Transverse colon (tissue), 4 donors: ENCODE results near the gene GPC5. TPM values are rescaled to one million over a fixed set of nuclear protein-coding genes. Genes with fewer than 3 reads are reported as not detected.

Experiments used
- DNase-seq: peaks from one replicate; pipeline ENCODE4 v3.0.0-alpha.2; 2019
- H3K27ac ChIP-seq, 4 donors: fragments of 200-600 bp; sonication (generic); 2 replicates each; pipeline ENCODE4 v1.5.1; 2016 to 2018; ENCODE audit warnings: inconsistent platforms in 4 of 4
- H3K27me3 ChIP-seq: fragments of 200-600 bp; sonication (generic); 2 replicates; pipeline ENCODE4 v1.5.1; 2017; ENCODE audit warnings: inconsistent platforms
- H3K36me3 ChIP-seq, 4 donors: fragments of 200-600 bp; sonication (generic); 2 replicates each; pipeline ENCODE4 v1.5.1; 2017 to 2019; ENCODE audit warnings: inconsistent platforms in 4 of 4
- H3K4me1 ChIP-seq, 4 donors: fragments of 200-600 bp; sonication (generic); 2 replicates each; pipeline ENCODE4 v1.5.1; 2017 to 2020; ENCODE audit warnings: inconsistent platforms in 4 of 4
- H3K4me3 ChIP-seq, 4 donors: fragments of 200-600 bp; sonication (generic); 1 replicate in 1 of 4; 2 replicates in 3 of 4; pipeline versions ENCODE4 v1.5.1 to v1.6.1; 2017 to 2019; ENCODE audit warnings: inconsistent platforms in 4 of 4
- H3K9me3 ChIP-seq, 2 donors: fragments of 200-600 bp; sonication (generic); 2 replicates each; pipeline ENCODE4 v1.5.1; 2017 to 2019; ENCODE audit warnings: inconsistent platforms in 2 of 2
- EP300 ChIP-seq: sonication (generic); formaldehyde crosslinking; IDR thresholded peaks from one replicate; pipeline ENCODE4 v1.6.1; 2017; ENCODE audit warnings: antibody characterized with exemption, low read depth
- POLR2A ChIP-seq: fragments of 450-650 bp; IDR thresholded peaks from one replicate; pipeline ENCODE4 v1.6.1; 2016; ENCODE audit warnings: antibody characterized with exemption, mild to moderate bottlenecking, moderate library complexity
- POLR2AphosphoS5 ChIP-seq, 3 donors: sonication (generic); formaldehyde crosslinking; IDR thresholded peaks; one replicate each; pipeline ENCODE4 v1.6.1; 2016; ENCODE audit warnings: antibody characterized with exemption in 3 of 3
- WGBS, 2 donors: methylation state at CpG; one replicate each; pipeline ENCODE4 v1.1.5; 2018; ENCODE audit warnings: low coverage in 1 of 2; 5-methylcytosine and 5-hydroxymethylcytosine counted together
- in situ Hi-C, 4 donors: fragments of 200-750 bp; cut with MboI; loops; one replicate each; pipeline versions ENCODE4 v1.15.0 to v1.15.1; 2017; ENCODE audit warnings: low sequenced_read_pairs in 3 of 4, low pct_ligation_motif_present in 1 of 4, low pct_unique_long_range_greater_than_20kb in 1 of 4
- intact Hi-C: fragments of 100-400 bp; cut with DNase I; formaldehyde crosslinking; loops from one replicate; pipeline ENCODE4 v1.15.1; 2023; ENCODE audit warnings: low total_unique reads
- total RNA-seq, 4 donors: library from RNA; depleted of rRNA; stranded (reverse); fragments of >200 nt; gene quantifications; one replicate each; pipeline ENCODE4 v1.1.0, GENCODE V29; 2016
- TF ChIP-seq, protein P1 (sequence below), 5 experiments: fragments of 200-600 bp in 3 of 5; fragments of 450-650 bp in 2 of 5; sonication (generic) in 3 of 5; IDR thresholded peaks; 1 replicate in 2 of 5; 2 replicates in 3 of 5; pipeline ENCODE4 v1.5.1; 2016 to 2017; ENCODE audit warnings: antibody characterized with exemption in 5 of 5, inconsistent platforms in 3 of 5, mild to moderate bottlenecking in 2 of 5, moderate library complexity in 1 of 5

GPC5 gene
- total RNA-seq, 4 donors from 2014 or later, result 0.48 to 1.4 TPM; not detected in 2

DNA sequence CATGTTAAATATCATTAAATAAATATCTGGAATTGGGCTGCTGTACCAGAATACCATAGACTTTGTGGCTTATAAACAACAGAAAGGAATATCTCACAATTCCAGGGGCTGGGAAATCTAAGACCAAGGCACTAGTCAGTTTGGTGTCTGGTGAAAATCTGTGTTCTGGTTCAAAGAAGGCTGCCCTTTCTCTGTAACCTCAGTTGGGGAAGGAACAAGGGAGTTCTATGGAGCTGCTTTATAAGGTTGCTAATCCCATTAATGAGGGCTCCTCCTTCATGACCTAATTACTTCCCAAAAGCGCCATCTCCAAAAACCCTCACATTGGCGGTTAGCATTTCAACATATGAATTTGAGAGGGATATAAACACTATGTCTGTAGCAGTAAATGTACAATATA, 480.9 kb downstream of the GPC5 start:
- TF ChIP-seq POLR2A, result no peak
- TF ChIP-seq EP300, result no peak
- TF ChIP-seq POLR2AphosphoS5 (IDR thresholded peaks at IDR 0.05), result no peak
- TF ChIP-seq, protein P1, sequence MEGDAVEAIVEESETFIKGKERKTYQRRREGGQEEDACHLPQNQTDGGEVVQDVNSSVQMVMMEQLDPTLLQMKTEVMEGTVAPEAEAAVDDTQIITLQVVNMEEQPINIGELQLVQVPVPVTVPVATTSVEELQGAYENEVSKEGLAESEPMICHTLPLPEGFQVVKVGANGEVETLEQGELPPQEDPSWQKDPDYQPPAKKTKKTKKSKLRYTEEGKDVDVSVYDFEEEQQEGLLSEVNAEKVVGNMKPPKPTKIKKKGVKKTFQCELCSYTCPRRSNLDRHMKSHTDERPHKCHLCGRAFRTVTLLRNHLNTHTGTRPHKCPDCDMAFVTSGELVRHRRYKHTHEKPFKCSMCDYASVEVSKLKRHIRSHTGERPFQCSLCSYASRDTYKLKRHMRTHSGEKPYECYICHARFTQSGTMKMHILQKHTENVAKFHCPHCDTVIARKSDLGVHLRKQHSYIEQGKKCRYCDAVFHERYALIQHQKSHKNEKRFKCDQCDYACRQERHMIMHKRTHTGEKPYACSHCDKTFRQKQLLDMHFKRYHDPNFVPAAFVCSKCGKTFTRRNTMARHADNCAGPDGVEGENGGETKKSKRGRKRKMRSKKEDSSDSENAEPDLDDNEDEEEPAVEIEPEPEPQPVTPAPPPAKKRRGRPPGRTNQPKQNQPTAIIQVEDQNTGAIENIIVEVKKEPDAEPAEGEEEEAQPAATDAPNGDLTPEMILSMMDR (IDR thresholded peaks at IDR 0.05), result no peak
- intact Hi-C loops, result no loop called here

DNA sequence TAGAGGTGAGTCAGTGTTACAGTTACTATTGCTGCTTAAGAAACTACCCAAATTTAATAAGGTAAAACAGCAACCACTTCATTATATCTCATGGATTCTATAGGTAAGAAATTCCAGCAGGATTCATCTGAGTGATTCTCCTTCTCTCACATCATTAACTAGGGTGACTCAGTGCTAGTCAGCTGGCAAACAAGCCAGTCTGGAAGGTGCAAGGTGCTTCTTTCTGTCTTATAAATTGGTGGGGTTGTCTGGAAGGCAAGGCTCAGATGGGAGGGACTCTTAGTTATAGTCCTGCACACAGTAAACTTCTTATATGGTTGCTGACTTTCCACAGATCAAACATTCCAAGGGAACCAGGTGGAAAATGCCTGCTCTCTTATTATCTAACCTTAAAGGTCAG, 484.5 kb downstream of the GPC5 start:
- DNase-seq, result no peak
- Histone ChIP-seq H3K27me3 (no peaks in the 10 kb centered on the region), H3K4me3 (no peak overlapping the region), H3K36me3 (no peaks in the 10 kb centered on the region), H3K9me3 (no peaks in the 10 kb centered on the region), H3K27ac (no peak overlapping the region), H3K4me1 (no peaks in the 10 kb centered on the region)
- intact Hi-C loops (no loop called here), in situ Hi-C loops (no loop called here)
- TF ChIP-seq POLR2AphosphoS5 (IDR thresholded peaks at IDR 0.05) (no peak), EP300 (no peak), POLR2A (no peak)
- TF ChIP-seq, protein P1 (IDR thresholded peaks at IDR 0.05), result no peak

More for the DNA sequence above, 480.9 kb downstream of the GPC5 start:
- Histone ChIP-seq H3K4me3 (no peak overlapping the region), H3K9me3 (no peaks in the 10 kb centered on the region), H3K36me3 (no peaks in the 10 kb centered on the region), H3K27ac (no peak overlapping the region), H3K27me3 (no peaks in the 10 kb centered on the region), H3K4me1 (no peaks in the 10 kb centered on the region)
- in situ Hi-C loops, result no loop called here
- WGBS, 2 donors, result 94 to 96% methylated on average over 2 of the region's 2 CpGs
- no peak for DNase-seq

DNA sequence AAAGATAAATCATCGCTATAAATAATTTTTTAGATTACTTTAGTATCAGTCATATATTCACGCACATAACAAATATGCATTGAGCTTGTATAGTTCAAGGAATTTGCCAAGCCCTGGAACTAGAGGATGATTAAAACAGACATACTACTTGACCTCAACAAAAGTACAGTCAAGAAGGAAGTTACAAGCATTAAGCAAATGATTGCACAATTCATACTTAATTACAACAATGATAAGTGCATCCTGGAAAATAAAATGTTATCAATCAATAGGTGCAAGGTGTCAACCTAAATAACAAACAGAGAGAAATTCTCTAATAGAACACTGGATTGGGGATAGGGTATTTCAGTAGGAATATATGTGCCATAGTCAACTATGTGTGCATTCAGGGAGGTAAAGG, 491.2 kb downstream of the GPC5 start:
- 85 to 89% methylated on average over 2 of the region's 2 CpGs for WGBS, 2 donors
- TF ChIP-seq, protein P1 (IDR thresholded peaks at IDR 0.05), result no peak
- no peak for TF ChIP-seq POLR2AphosphoS5 (IDR thresholded peaks at IDR 0.05)
- no peak for TF ChIP-seq POLR2A
- TF ChIP-seq EP300, result no peak
- Histone ChIP-seq H3K27ac (no peak overlapping the region), H3K4me1 (no peaks in the 10 kb centered on the region), H3K36me3 (no peaks in the 10 kb centered on the region), H3K4me3 (no peak overlapping the region), H3K9me3 (no peaks in the 10 kb centered on the region), H3K27me3 (no peaks in the 10 kb centered on the region)
- intact Hi-C loops, result no loop called here
- no peak for DNase-seq
- in situ Hi-C loops, result no loop called here

DNA sequence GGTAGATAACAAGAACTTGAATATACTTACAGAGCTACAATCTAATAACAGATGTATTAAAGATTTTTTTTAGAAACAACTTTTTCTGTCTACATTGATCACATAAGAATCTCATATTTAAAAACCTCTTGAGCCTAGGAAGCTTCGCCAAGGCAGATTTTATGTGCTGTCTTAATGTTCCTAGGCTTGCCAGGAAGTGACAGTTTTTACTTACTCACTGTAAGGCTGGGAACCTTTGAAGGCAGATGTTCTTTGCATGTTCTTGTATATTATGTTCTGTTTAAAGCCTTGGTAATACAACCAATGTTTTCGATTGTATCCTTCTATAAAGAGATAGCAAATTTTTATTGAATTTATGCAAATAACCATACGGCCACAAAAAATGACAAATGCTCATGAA, 492.7 kb downstream of the GPC5 start:
- Histone ChIP-seq H3K27ac (no peak overlapping the region), H3K9me3 (no peaks in the 10 kb centered on the region), H3K27me3 (no peaks in the 10 kb centered on the region), H3K36me3 (no peaks in the 10 kb centered on the region), H3K4me3 (no peak overlapping the region), H3K4me1 (no peaks in the 10 kb centered on the region)
- in situ Hi-C loops, result no loop called here
- 57 to 60% methylated on average over 3 of the region's 3 CpGs for WGBS, 2 donors
- DNase-seq, result no peak
- intact Hi-C loops, result no loop called here
- TF ChIP-seq POLR2A, result no peak
- TF ChIP-seq, protein P1 (IDR thresholded peaks at IDR 0.05), result no peak
- TF ChIP-seq POLR2AphosphoS5 (IDR thresholded peaks at IDR 0.05), result no peak
- TF ChIP-seq EP300, result no peak
